K562 (cell line): ENCODE results near the gene SUSD5. TPM values are rescaled to one million over a fixed set of nuclear protein-coding genes. Genes with fewer than 3 reads are reported as not detected.

Source experiments
- ATF6 ChIP-seq: sonication (generic); formaldehyde crosslinking; IDR thresholded peaks from 2 replicates; pipeline ENCODE4 v1.4.0; 2020; ENCODE audit warnings: mild to moderate bottlenecking, missing genetic modification reagents
- BCOR ChIP-seq: fragments of 450-650 bp; IDR thresholded peaks from 2 replicates; pipeline ENCODE4 v1.6.1; 2016
- CEBPZ ChIP-seq: fragments of 150-350 bp; IDR thresholded peaks from 2 replicates; pipeline ENCODE4 v1.6.1; 2014; ENCODE audit warnings: low read depth, mild to moderate bottlenecking, low read length, borderline replicate concordance
- CREM ChIP-seq: IDR thresholded peaks from 2 replicates; pipeline ENCODE4 v1.6.1; 2014; ENCODE audit warnings: antibody characterized with exemption, low read depth
- CSDE1 ChIP-seq, 2 experiments: fragments of 450-650 bp; IDR thresholded peaks; 2 replicates each; pipeline ENCODE4 v1.6.1; 2016; ENCODE audit warnings: mild to moderate bottlenecking in 1 of 2
- CTBP1 ChIP-seq: fragments of 450-650 bp; IDR thresholded peaks from 2 replicates; pipeline ENCODE4 v1.6.1; 2016; ENCODE audit warnings: borderline replicate concordance
- GTF2E2 ChIP-seq: fragments of 200-800 bp; sonication (Bioruptor generic); IDR thresholded peaks from 2 replicates; pipeline ENCODE4 v1.6.1; 2016; ENCODE audit warnings: missing genetic modification characterization, missing compliant biosample characterization
- JUNB ChIP-seq: fragments of 450-650 bp; formaldehyde crosslinking; conservative IDR thresholded peaks from 2 replicates; pipeline ENCODE4 v1.4.0; 2020; ENCODE audit warnings: mild to moderate bottlenecking
- MAFG ChIP-seq: fragments of 450-650 bp; conservative IDR thresholded peaks from 2 replicates; pipeline ENCODE4 v1.6.1; 2016; ENCODE audit warnings: missing genetic modification characterization, missing compliant biosample characterization
- MYNN ChIP-seq, 2 experiments: sonication (generic); formaldehyde crosslinking in 1 of 2; IDR thresholded peaks; 2 replicates each; pipeline versions ENCODE4 v1.5.0 to v1.6.1; 2016 to 2020; ENCODE audit warnings: antibody characterized with exemption in 1 of 2, missing genetic modification reagents in 1 of 2
- PHF8 ChIP-seq: fragments of 200-600 bp; sonication (generic); IDR thresholded peaks from 2 replicates; pipeline ENCODE4 v1.6.1; 2012; ENCODE audit warnings: mixed run types, mild to moderate bottlenecking, inconsistent platforms, low read length, moderate library complexity, borderline replicate concordance
- PML ChIP-seq: IDR thresholded peaks from 2 replicates; pipeline ENCODE4 v1.6.1; 2012; ENCODE audit warnings: low read length, inconsistent platforms
- PYGO2 ChIP-seq: fragments of 450-650 bp; IDR thresholded peaks from 2 replicates; pipeline ENCODE4 v1.6.1; 2016; ENCODE audit warnings: mild to moderate bottlenecking, missing genetic modification characterization, moderate library complexity, missing compliant biosample characterization
- RCOR1 ChIP-seq, 2 experiments: IDR thresholded peaks; 2 replicates each; pipeline ENCODE4 v1.6.1; 2012; ENCODE audit warnings: low read depth in 2 of 2, low read length in 2 of 2, borderline replicate concordance in 1 of 2, improper control_type of control experiment in 1 of 2
- TCF3 ChIP-seq: sonication (generic); formaldehyde crosslinking; IDR thresholded peaks from 2 replicates; pipeline ENCODE4 v1.4.0; 2020; ENCODE audit warnings: mild to moderate bottlenecking, missing genetic modification reagents
- TRIM25 ChIP-seq: fragments of 450-650 bp; IDR thresholded peaks from 2 replicates; pipeline ENCODE4 v1.7.0; 2016; ENCODE audit warnings: borderline replicate concordance
- ZBTB8A ChIP-seq: fragments of 450-650 bp; IDR thresholded peaks from 2 replicates; pipeline ENCODE4 v1.6.1; 2018; ENCODE audit warnings: mild to moderate bottlenecking, moderate library complexity; ENCODE audit not compliant: partially characterized antibody
- ZNF583 ChIP-seq: fragments of 250-450 bp; sonication (Bioruptor Pico); IDR thresholded peaks from 2 replicates; pipeline ENCODE4 v1.4.0; 2020
- polyA plus RNA-seq, 8 experiments: library from polyadenylated mRNA; depleted of rRNA in 4 of 8; stranded (reverse) in 5 of 8; unstranded in 3 of 8; fragments of >200 nt; fragmentation: Nextera tagmentation in 2 of 8; fragmentation: Illumina TruSeq in 1 of 8; extraction: Ambion mirVana in 2 of 8; extraction: Trizol in 1 of 8; gene quantifications; 2 replicates each; pipeline versions ENCODE4 v1.2.1 to v1.2.3, GENCODE V29; 2011 to 2014; ENCODE audit warnings: inconsistent platforms in 1 of 8, missing spikeins in 1 of 8
- total RNA-seq, 7 experiments: library from RNA; depleted of rRNA in 6 of 7; stranded (reverse); fragments of >200 nt in 6 of 7; fragmentation: Illumina TruSeq in 2 of 7; extraction: Trizol in 2 of 7; gene quantifications; 2 replicates each; pipeline versions ENCODE4 v1.2.1 to v1.2.3, GENCODE V29; 2011 to 2021; ENCODE audit warnings: low replicate concordance in 1 of 7
- TF ChIP-seq, protein P1 (sequence below), 2 experiments: fragments of 450-650 bp in 1 of 2; IDR thresholded peaks; 2 replicates each; pipeline ENCODE4 v1.6.1; 2011 to 2017; ENCODE audit warnings: low read depth in 2 of 2, antibody characterized with exemption in 1 of 2, borderline replicate concordance in 1 of 2, low read length in 1 of 2, mild to moderate bottlenecking in 1 of 2, mixed read lengths in 1 of 2; ENCODE audit not compliant: control insufficient read depth in 1 of 2

Gene SUSD5
- total and polyA plus RNA-seq, 9 of the 15 experiments (the other 6 are each of a cell fraction or from before 2014, with no cell fraction given), result not detected

- TF ChIP-seq PML, result 0 out of 2 replicates have a peak, but pooled peaks have one; percentile 23
- TF ChIP-seq BCOR, result peak; percentile 26; the same call in 1 of the 2 replicates
- peak; percentile 81 for TF ChIP-seq TCF3 (CRISPR knock-in tag)
- TF ChIP-seq CEBPZ, result no peak
- TF ChIP-seq TRIM25, result no peak
- no peak for TF ChIP-seq MYNN (IDR thresholded peaks at IDR 0.05)
- TF ChIP-seq MYNN (CRISPR knock-in tag; IDR thresholded peaks at IDR 0.05), result no peak
- no peak for TF ChIP-seq GTF2E2 (tag)
- no peak for TF ChIP-seq CSDE1 (IDR thresholded peaks at IDR 0.05)
- TF ChIP-seq JUNB (CRISPR knock-in tag), result no peak
- TF ChIP-seq MAFG (tag), result no peak
- TF ChIP-seq PHF8, result no peak
- TF ChIP-seq ATF6 (CRISPR knock-in tag), result no peak
- TF ChIP-seq CREM, result no peak
- no peak for TF ChIP-seq CTBP1
- no peak for TF ChIP-seq PYGO2 (tag)
- no peak for TF ChIP-seq ZBTB8A
- TF ChIP-seq, protein P1, sequence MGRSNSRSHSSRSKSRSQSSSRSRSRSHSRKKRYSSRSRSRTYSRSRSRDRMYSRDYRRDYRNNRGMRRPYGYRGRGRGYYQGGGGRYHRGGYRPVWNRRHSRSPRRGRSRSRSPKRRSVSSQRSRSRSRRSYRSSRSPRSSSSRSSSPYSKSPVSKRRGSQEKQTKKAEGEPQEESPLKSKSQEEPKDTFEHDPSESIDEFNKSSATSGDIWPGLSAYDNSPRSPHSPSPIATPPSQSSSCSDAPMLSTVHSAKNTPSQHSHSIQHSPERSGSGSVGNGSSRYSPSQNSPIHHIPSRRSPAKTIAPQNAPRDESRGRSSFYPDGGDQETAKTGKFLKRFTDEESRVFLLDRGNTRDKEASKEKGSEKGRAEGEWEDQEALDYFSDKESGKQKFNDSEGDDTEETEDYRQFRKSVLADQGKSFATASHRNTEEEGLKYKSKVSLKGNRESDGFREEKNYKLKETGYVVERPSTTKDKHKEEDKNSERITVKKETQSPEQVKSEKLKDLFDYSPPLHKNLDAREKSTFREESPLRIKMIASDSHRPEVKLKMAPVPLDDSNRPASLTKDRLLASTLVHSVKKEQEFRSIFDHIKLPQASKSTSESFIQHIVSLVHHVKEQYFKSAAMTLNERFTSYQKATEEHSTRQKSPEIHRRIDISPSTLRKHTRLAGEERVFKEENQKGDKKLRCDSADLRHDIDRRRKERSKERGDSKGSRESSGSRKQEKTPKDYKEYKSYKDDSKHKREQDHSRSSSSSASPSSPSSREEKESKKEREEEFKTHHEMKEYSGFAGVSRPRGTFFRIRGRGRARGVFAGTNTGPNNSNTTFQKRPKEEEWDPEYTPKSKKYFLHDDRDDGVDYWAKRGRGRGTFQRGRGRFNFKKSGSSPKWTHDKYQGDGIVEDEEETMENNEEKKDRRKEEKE (IDR thresholded peaks at IDR 0.05; ENCODE audit: borderline replicate concordance in 1 of 2, control insufficient read depth in 1 of 2, low read depth in 2 of 2, low read length in 1 of 2), result no peak
- 0 out of 2 replicates have a peak, but pooled peaks have one; percentile 35 for TF ChIP-seq ZNF583 (CRISPR knock-in tag)
- TF ChIP-seq RCOR1 (IDR thresholded peaks at IDR 0.05; ENCODE audit: borderline replicate concordance in 1 of 2, low read depth in 2 of 2, low read length in 2 of 2), result peak; percentile 73 to 93; a peak in 3 of 4 replicates
Measured at GRCh38 chr3:33229066-33229465, 10.5 kb upstream of the SUSD5 start (continued).
